HL-60/S4 treated with retinoic acid at 250 ng/mL for 4 days and 3 days (cell line): ENCODE data around the gene HMBS.
"Not testable (repeated sequence)": the region's sequence is repeated elsewhere in the genome, so short reads cannot be mapped to it uniquely, and the experiment has no call there.

Source experiments
- in situ Hi-C: fragments of 300-500 bp; cut with MboI; formaldehyde crosslinking; loops from 2 replicates; pipeline ENCODE4 v1.7.0; 2022; ENCODE audit warnings: low sequenced_read_pairs

Gene HMBS

DNA sequence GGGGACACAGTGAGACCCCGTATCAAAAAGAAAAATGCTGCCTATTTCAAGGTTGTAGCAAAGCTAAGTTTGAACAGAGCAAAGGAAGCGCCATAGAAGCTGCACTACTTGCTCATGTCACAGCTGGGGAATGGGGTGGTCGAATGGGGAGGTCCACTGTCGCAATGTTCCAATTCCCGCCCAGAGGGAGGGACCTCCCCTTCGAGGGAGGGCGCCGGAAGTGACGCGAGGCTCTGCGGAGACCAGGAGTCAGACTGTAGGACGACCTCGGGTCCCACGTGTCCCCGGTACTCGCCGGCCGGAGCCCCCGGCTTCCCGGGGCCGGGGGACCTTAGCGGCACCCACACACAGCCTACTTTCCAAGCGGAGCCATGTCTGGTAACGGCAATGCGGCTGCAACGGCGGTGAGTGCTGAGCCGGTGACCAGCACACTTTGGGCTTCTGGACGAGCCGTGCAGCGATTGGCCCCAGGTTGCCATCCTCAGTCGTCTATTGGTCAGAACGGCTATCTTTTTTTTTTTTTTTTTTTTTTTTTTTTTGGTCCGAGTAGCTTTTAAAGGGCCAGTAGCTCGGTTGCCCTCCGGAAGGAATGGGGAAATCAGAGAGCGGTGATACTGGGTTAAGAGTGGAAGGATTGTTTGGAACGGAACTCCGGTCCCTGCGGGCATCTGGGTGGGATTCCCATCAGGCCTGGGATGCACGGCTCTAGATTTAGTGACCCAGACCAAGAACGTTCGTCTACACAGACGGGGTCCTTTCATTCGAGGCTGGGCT lies at the start of gene HMBS:
HMBS (plus strand) TSS at position 219 of the 774 bp plus-strand sequence; CDS start at position 372, 153 bp downstream.
- in situ Hi-C loops = no loop called here

DNA sequence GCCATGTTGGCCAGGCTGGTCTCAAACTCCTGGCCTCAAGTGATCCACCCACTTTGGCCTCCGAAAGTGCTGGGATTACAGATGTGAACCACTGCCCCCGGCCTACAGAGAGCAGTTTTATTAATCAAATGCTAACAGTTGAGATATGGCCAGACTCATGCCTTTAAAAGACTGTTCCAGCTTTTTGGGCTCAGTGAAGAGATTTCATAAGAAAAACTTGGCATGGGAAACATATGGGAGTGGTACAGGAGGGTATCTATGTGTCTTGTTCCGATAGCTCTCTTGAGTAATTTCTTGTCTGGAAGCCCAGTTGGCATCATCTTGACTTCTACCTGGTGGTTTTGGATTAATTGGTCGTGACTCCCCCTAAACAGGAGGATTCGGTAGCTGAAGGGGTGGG lies 45.8 kb upstream of the HMBS start:
- in situ Hi-C loops = no loop called here

DNA sequence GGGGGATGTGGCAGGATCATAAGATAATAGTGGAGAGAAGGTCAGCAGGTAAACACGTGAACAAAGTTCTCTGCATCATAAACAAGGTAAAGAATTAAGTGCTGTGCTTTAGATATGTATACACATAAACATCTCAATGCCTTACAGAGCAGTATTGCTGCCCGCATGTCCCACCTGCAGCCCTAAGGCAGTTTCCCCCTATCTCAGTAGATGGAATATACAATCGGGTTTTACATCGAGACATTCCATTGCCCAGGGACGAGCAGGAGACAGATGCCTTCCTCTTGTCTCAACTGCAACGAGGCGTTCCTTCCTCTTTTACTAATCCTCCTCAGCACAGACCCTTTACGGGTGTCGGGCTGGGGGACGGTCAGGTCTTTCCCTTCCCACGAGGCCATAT lies 45.2 kb upstream of the HMBS start:
- in situ Hi-C loops = not testable (repeated sequence)

DNA sequence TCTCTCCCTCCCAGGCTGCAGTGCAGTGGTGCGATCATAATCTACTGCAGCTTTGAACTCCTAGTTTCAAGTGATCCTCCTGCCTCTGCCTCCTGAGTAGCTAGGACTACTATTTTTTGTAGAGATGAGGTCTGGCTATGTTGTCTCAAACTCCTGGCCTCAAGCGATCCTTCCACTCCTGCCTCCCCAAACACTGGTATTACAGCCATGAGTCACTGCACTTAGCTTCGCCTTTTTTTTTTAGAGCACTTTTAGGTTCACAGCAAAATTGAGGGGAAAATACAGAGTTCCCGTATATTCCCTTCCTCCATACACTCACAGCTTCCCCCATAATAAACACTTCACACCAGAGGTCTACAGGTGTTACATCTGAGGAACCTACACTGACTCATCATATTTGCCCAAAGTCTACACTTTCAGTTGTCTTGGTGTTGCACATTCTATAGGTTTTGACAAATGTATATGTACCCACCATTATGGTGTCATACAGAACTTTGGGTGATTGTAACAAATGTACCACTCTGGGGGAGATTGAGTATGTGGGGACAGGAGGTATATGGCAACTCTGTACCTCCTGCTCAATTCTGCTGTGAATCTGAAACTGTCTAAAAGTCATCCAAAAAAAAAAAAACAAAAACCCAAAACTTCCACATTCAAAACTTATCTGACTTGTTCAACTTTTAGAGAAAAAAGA lies 42.7 kb upstream of the HMBS start:
- in situ Hi-C loops = no loop called here

DNA sequence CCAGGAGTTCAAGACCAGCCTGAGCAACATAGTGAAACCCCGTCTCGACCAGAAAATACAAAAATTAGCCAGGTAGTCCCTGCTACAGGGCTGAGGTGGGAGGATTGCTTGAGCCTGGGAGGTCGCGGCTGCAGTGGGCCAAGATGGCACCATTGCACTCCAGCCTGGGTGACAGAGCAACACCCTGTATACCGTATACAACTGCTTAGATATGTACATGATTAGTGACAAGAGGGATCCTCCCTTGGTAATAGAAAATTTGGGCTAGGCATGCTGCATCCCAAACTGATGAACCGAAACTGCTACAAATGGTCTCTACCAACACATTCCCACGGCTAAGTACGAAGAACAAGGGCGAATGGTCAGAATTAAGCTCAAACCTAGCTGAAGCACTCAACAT lies 41.8 kb upstream of the HMBS start:
- in situ Hi-C loops = no loop called here

DNA sequence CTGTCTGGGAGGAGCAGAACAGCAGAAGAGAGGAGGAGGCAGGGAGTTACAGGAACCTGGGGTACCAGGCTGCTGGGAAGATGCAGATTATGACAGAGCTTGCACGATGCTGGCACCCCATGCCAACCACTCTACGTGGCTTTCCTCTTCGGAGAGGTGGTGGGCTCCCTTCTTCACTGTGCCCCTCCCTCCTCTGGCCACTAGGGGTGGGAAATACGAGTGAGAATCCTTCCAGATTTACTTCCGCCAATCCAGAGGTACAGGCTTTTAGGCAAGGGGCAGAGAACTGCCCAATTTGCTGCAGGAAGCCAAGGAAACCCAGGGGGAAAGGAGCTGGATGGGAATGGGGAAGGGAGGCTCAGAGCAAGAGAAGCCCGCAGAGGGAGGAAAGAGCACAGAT lies 40.0 kb upstream of the HMBS start:
- in situ Hi-C loops = no loop called here

DNA sequence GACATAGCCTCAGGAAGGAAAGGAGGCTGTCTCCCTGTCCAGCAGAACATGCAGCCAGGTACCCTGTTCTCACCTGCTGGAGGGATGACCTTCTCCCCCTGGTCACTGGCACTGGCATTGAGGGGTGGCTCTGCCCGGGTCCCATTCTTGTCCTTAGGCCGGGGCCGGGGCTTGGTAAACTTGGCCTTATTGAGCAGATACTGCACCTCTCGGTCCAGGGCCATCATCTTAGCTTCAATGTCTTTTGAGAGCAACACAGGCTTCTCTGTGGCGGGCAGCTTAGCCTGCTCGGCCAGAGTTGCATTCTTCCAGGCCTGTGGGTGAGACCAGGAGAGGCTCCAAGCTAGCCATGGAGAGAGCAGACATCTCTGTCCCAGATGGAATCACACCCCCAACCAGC lies 38.2 kb upstream of the HMBS start:
- in situ Hi-C loops = no loop called here

DNA sequence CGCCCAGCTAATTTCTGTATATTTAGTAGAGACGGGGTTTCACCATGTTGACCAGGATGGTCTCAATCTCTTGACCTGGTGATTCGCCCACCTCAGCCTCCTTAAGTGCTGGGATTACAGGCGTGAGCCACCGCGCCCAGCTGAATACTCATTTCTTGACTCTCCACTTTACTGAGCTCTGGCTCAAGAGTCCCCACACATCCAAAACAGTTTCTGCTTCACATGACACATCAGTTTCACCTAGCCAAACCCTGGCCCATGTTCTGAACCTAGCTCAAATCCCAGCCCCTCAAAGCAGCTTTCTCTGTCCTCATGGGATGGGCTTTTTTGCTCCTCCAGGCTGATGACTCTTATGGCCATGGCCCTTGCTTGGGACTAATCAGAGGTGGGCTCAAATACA lies 37.5 kb upstream of the HMBS start:
- in situ Hi-C loops = no loop called here

DNA sequence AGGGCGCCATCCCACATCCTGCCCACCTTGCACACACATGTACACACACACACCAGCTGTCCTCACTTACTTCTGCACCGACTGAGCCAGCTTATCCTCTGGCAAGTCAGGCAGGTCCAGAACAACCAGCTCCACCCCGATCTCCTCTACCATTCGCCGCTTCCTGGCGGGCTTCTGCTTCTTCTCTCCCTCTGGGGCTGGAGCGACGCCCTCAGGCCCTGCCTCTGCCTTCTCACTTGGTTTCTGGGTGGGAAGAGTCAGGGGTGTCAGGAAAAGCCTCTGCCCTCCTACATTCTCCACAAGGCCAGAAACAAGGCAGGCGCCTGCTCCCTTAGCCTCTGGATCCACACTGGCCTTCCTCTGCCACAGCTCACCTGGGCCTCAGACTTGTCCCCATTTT lies 36.0 kb upstream of the HMBS start:
- in situ Hi-C loops = no loop called here

DNA sequence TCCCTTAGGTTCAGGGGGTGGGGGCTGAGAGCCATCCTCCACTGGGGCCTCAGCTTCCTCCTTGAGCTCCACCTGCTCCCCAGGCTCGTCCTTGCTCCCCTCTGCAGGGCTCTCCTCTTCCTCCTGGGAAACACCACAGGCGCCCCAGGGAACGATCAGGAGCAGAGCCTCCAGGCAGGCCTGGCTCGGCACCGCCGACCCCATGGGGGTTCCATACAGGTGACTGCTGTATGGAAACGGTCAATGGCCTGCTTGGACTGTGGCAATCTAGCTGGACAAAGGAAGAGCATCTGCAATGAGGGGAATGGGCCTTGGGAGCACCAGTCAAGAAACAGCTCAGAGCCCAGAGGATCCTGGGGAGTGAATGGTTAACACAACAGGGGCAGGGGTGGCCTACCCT lies 35.6 kb upstream of the HMBS start:
- in situ Hi-C loops = no loop called here

DNA sequence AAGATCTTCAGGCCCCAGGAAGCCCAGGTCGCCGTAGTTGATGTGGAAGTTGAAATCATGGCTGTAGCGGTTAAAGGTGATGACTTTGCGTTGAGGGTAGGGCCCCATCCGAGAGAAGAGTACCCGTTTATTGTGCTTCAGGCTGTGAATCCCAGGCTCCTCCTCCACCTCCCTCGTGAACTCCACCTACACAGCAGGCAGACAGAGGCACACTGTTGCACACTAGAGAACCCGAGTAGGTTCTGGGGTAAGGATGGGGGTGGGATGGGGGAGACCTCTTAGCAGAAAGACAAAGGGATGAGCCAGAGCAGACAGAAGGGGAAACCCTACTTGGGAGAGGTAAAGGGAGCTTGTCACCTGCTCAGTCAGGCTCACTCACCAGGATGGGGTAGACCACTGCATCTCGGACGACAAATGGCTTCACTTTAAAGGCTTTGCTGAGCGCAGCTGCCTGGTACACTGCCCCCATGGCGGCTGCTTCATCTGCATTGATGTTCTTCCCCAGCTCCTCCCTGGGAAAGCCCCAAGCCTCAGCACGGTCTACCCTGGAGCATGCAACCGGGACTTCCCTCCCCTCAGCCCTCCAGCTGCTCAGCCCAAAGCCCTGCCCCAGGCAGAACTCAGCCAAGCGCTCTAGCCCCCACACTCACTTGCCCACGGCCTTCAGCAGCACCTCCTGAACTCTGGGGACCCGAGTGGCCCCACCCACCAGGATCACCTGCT lies 33.1 kb upstream of the HMBS start:
- in situ Hi-C loops = no loop called here

DNA sequence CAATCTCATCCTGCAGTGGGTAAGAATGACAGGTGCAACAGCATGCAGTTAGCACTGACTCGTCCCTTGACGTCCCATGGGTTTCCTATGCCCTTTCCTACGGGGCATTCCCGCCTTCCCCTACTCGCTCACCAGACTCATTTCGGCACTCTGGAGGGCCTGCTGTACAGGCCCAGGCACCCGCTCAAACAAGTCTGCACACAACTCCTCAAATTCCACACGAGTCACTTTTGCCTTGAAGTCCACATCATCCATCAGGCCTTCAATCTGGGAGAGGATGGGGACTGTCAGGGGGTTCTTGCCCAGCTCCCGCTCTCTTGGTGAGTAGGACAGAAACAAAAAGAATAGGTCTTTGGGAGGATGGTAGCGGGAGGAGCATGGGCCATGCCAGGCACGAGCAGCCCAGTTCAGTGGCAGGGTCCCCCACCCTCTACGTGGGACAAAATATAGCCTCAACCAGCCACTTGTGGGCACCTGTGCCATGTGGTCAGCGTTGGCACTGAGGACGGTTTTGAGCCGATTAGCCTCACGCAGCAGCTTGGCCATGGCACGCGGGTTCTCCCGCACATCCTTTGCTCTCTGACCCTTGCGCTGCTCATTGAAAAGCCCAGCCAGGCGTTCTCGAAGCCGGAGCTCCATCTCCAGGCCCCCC lies 32.4 kb upstream of the HMBS start:
- in situ Hi-C loops = no loop called here

DNA sequence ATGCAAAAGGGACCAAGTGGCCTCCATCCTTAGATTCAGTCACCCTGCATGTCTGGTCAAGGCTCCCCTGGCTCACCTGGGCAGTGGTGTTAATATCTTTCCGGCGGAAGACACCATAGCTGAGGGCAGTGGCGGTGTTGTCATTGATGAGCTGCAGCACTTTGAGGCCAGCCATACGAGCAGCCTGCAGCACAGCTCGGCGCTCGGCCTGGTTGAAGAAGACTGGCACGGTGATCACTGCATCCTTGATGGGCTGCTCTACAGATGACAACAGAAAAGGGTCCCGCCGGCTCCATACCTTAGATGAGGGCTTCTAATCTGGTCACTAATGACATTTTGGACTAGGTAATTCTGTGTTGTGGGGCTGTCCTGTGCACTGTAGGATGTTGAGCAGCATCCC lies 30.3 kb upstream of the HMBS start:
- in situ Hi-C loops = no loop called here

DNA sequence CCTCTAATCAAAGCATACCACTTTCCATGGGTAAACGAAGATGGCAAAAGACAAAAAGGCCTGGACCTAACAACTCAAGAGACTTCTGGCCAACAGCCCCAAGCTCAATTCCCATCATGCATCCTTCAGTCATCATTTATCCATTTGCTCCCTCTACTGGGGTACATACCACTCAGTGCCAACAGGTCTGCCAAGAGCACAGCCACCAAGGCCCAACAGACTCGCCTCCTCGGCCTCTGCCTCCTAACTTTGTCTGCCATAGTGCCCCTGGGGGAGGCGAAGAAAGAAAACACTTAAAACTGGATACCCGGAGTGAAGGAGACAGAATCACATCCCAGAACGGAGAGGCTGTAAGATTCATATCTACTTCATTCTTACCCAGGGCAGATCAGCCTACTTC lies 28.8 kb upstream of the HMBS start:
- in situ Hi-C loops = no loop called here

DNA sequence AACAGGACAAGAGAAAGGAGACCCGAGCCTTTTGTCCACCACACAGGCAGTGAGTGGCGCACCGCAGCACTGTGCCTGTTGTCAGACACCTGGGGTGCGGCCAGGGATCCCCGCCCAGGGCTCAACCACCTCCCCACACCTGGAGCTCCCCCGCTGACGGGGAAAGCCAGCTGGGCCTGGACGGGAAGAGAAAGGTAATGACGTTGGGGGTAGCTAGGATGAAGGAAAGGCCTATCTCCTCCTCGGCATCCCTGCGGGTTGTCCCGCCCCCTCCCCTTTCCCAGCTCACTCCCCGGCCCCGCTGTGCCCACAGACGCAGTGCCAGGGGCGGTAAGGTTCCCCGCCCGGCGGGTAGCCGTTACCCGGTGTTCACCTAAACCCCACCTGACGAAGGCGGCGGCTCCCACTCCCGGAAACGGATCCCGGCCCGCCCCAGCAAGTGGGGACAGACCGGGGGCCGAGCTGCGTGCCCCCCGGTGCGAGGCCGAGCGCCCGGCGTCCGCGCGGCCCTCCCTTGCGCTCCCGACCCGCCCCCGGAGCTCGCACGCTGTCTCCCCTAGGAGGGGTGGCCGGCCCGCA lies 28.2 kb upstream of the HMBS start:
- in situ Hi-C loops = no loop called here

DNA sequence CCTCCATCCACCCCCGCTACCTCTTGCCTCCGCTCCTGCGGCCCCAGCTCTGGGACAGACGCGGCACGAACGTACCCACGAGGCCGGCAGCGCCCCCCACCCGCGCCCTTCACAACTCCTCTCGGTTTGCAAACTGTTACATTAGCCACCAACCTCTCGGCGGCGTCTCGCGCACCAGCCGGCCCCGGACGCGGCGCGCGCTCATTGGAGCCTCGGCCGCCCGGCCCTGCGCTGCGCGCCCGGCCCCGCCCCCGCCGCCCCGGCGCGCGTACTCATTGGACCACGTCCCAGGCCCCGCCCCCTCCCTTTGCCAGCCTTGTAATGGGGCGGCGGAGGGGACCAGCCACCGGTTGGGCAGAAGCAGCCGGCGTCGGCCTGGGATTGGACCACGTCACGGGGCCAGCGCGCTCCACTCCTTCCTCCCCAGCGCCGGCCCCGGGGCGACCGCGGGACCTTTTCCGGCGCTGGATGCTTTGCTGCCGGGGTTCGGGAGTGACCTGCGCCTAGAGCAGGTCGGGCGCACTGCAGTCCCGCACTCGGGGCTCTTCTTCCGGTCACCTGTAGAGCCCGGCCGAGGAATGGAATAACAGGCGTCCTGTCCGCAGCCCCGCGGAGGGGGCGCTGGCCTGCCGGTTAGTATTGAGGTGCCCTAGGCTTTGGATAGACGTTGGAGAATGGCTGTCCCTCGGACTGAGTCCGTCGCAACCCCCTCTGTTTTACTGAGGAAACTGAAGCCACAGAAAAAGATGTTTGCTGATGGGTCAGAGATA lies 27.5 kb upstream of the HMBS start, which contains the start of gene HYOU1:
HYOU1 (minus strand) TSS at position 206 of the 770 bp plus-strand sequence. CDS start 1,045 bp downstream, outside the sequence.
- in situ Hi-C loops = no loop called here

DNA sequence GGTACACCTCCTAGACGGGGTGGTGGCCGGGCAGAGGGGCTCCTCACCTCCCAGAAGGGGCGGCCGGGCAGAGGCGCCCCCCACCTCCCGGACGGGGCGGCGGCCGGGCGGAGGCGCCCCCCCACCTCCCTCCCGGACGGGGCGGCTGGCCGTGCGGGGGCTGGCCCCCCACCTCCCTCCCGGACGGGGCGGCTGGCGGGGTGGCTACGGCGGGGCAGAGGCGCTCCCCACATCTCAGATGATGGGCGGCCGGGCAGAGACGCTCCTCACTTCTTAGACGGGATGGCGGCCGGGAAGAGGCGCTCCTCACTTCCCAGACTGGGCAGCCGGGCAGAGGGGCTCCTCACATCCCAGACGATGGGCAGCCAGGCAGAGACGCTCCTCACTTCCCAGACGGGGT lies 25.6 kb upstream of the HMBS start:
- in situ Hi-C loops = not testable (repeated sequence)

DNA sequence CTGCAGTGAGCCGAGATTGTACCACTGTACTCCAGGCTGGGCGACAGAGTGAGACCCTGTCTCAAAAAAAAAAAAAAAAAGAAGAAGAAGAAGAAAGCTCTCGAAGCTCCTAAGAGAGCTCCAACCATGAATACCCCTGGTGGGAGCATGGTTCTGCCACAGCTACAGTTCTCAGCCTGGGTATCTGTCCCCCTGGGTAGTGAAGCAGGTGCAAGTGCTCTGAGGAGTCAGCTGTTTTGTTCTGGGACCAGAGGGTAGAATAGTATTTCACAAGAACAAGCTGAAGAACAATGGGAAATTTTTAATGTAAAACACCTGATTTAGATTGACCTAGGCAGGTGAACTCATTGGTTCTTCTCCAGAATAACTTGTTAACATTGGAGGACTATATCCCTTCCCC lies 23.4 kb upstream of the HMBS start:
- in situ Hi-C loops = no loop called here

DNA sequence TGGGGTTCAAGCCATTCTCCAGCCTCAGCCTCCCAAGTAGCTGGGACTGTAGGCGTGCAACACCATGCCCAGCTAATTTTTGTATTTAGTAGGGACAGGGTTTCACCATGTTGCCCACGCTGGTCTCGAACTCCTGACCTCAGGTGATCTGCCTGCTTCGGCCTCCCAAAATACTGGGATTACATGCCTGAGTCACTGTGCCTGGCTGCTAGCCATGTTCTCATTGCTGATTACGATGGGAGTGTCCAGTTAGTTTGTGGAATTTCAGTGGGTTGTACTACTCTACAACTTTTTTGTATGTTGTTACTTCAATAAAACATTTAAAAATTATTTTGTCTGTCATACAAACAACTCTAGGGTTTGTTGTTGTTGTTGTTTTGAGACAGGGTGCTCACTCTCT lies 21.9 kb upstream of the HMBS start:
- in situ Hi-C loops = no loop called here

DNA sequence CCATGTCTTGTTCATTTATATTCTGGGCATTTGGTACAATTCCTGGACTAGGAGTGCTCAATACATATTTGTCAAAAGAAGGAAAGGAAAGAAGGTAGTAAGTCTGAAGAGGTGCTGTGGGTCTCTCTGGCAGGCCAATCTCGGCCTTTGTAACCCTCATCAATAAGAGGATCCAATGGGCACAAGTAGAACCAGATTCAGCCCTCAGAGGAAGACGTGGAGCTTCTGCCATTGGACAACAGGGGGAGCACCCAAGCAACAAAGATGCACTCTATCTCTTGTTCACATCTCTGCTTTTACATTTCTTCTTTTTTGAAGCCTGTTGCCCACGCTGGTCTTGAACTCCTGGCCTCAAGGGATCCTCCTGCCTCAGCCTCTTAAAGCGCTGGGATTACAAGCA lies 19.3 kb upstream of the HMBS start:
- in situ Hi-C loops = no loop called here
